ENCODE results near the gene TUT1.

The TUT1 gene

GRCh38 chr11:62540804-62541701 lies 50.3 kb downstream of the TUT1 start:
- no peak for DNase-seq

DNA sequence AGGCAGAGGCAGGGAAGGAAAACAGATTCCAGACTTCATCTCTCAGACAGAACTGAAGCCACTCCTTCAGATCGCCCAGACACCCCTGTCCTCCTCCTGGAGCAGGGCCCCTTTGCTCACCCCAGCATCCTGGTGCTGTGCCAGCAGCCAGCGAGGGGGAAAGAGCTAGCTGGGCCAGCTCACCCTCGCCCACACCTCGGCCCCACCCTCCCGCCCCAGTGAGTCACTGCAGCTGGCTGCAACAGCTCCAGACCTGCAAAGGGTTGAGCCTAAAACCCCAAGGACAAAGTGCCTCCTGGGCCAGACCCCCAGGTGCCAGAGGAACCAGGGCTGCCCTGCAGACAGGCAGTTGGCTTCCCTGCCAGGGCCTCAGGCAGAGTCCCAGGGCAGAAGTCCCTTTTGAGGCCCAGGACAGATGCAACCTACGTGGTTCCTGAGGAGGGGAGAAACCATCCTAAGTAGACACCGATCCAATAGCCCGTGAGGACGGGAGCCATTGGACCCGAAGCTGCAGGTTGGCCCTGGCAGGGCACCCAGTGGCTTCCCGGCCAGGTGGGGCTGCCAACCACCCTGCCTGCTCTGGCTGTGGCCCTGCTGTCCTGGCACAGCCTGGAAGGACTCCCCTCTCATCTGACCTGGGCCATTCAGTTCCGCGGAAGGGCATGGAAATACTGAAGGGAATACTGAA lies 51.9 kb downstream of the TUT1 start:
- peak; percentile 61 for DNase-seq

DNA sequence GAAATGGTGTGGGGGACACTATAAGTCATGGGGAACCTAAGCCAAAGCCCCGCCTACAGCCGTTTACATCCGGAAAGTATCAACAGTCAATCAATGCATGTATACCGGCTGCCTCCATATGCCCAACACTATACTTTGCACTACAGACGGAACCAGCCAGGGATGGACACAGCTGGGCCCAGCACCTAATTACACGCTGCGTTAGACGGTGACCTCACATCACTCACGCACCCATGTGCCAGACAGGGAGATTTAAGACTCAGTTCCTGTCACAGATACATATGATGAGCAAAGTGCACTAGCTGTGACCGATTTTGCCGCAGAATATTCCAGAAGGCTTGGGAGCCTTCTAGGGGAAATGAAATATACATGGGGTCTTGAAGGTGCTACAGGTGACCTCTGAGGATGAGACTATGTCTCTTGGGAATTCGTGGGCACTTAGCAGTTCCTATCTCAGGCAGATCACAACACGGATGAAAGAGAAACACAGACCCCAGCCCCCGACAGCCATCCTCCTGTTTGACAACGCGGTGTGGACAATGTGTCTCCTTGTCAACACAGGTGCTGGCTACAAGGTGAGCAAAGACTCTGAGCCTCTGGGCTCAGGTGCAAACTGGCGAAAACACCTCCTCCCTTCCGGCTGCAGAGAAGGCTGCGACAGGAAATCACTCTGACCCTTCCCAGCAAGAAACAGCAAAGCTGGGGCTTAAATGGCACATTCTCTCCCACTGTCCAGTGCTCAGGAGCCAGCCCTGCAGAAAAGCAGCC lies 52.7 kb downstream of the TUT1 start:
- DNase-seq = no peak

- DNase-seq = no peak
Observed at GRCh38 chr11:62536301-62536957, 54.9 kb downstream of the TUT1 start.

GRCh38 chr11:62535802-62536201 lies 55.5 kb downstream of the TUT1 start:
- DNase-seq = no peak

- no peak for DNase-seq
Observed at GRCh38 chr11:62534779-62535545, 56.4 kb downstream of the TUT1 start.

DNA sequence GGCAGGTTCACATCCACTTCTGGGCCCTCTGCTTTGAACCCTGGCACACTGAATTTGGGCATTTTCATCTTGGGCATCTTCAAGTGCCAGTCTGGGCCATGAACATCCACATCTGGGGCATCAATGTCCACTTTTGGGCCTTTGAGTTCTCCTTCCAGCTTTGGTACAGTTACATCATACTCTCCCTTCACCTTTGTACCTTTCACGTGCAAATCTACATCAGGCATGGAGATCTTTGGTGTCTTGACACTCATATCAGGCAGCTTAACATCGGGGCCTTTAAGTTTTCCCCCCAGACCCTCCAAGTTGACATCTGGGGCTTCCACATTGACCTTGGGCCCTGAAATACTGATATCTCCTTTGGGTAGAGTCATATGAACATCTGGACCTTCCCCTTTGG lies 59.2 kb downstream of the TUT1 start:
- DNase-seq = no peak

Data from stimulated activated CD4-positive, alpha-beta T cell treated with anti-CD3 and anti-CD28 coated beads, Interleukin-1b, Interleukin-23, amount 100 ng/mL, for 48 hours (primary cell).